H9 (cell line): ENCODE data around the gene PRUNE1. TPM values are rescaled to one million over a fixed set of nuclear protein-coding genes. Genes with fewer than 3 reads are reported as not detected.

Source experiments
- DNase-seq: peaks from one replicate; pipeline ENCODE4 v3.0.0-alpha.2; 2017
- H2AFZ ChIP-seq: one replicate; pipeline ENCODE4 v1.6.1; 2013; ENCODE audit warnings: mild to moderate bottlenecking, low read length, control low read depth, moderate library complexity
- H2AK5ac ChIP-seq: 2 replicates; pipeline ENCODE4 v1.6.1; 2013; ENCODE audit warnings: low read length, control low read depth, mixed read lengths; ENCODE audit not compliant: insufficient read length
- H2BK120ac ChIP-seq: one replicate; pipeline ENCODE4 v1.6.1; 2013; ENCODE audit warnings: low read depth, mild to moderate bottlenecking, low read length, control low read depth, inconsistent platforms; ENCODE audit not compliant: poor library complexity, severe bottlenecking
- H2BK12ac ChIP-seq: 2 replicates; pipeline ENCODE4 v1.6.1; 2013; ENCODE audit warnings: low read length, control low read depth, mixed read lengths, low read depth; ENCODE audit not compliant: insufficient read length
- H2BK15ac ChIP-seq: 2 replicates; pipeline ENCODE4 v1.6.1; 2013; ENCODE audit warnings: low read depth, low read length, control low read depth
- H2BK20ac ChIP-seq: one replicate; pipeline ENCODE4 v1.6.1; 2013; ENCODE audit warnings: low read depth, mild to moderate bottlenecking, low read length, control low read depth, inconsistent platforms; ENCODE audit not compliant: poor library complexity, severe bottlenecking
- H2BK5ac ChIP-seq: 2 replicates; pipeline ENCODE4 v1.6.1; 2013; ENCODE audit warnings: low read length, control low read depth, mixed read lengths; ENCODE audit not compliant: insufficient read length
- H3K14ac ChIP-seq: 2 replicates; pipeline ENCODE4 v1.6.1; 2013; ENCODE audit warnings: low read length, control low read depth; ENCODE audit not compliant: insufficient read depth
- H3K18ac ChIP-seq: 2 replicates; pipeline ENCODE4 v1.6.1; 2013; ENCODE audit warnings: low read depth, mild to moderate bottlenecking, mixed read lengths, low read length, control low read depth; ENCODE audit not compliant: insufficient read length
- H3K23ac ChIP-seq: 2 replicates; pipeline ENCODE4 v1.6.1; 2013; ENCODE audit warnings: low read length, control low read depth, mixed read lengths, low read depth; ENCODE audit not compliant: insufficient read length
- H3K23me2 ChIP-seq: 2 replicates; pipeline ENCODE4 v1.6.1; 2013; ENCODE audit warnings: low read depth, mild to moderate bottlenecking, mixed read lengths, low read length, control low read depth; ENCODE audit not compliant: insufficient read length, poor library complexity, severe bottlenecking
- H3K27ac ChIP-seq: 2 replicates; pipeline ENCODE4 v1.5.1; 2013; ENCODE audit warnings: low read length, control low read depth, mixed read lengths, low read depth; ENCODE audit not compliant: insufficient read length
- H3K27me3 ChIP-seq: 2 replicates; pipeline ENCODE4 v1.6.1; 2013; ENCODE audit warnings: low read length, control low read depth, inconsistent platforms; ENCODE audit not compliant: insufficient read depth
- H3K4ac ChIP-seq: 2 replicates; pipeline ENCODE4 v1.6.1; 2013; ENCODE audit warnings: low read depth, mild to moderate bottlenecking, control low read depth, inconsistent platforms, low read length, moderate library complexity
- H3K4me1 ChIP-seq: 2 replicates; pipeline ENCODE4 v1.6.1; 2013; ENCODE audit warnings: low read length, control low read depth, inconsistent platforms; ENCODE audit not compliant: insufficient read depth
- H3K4me2 ChIP-seq: 2 replicates; pipeline ENCODE4 v1.6.1; 2013; ENCODE audit warnings: low read length, control low read depth, mixed read lengths; ENCODE audit not compliant: insufficient read length, insufficient read depth
- H3K56ac ChIP-seq: 2 replicates; pipeline ENCODE4 v1.6.1; 2013; ENCODE audit warnings: low read depth, mild to moderate bottlenecking, mixed read lengths, low read length, control low read depth; ENCODE audit not compliant: insufficient read length
- H3K79me1 ChIP-seq: 2 replicates; pipeline ENCODE4 v1.6.1; 2013; ENCODE audit warnings: low read depth, mild to moderate bottlenecking, moderate library complexity, low read length, control low read depth, inconsistent platforms; ENCODE audit not compliant: insufficient read depth, poor library complexity, severe bottlenecking
- H3K79me2 ChIP-seq: 2 replicates; pipeline ENCODE4 v1.6.1; 2013; ENCODE audit warnings: low read length, control low read depth, inconsistent platforms; ENCODE audit not compliant: insufficient read depth
- H3K9ac ChIP-seq: 2 replicates; pipeline ENCODE4 v1.6.1; 2013; ENCODE audit warnings: low read length, control low read depth, mixed read lengths; ENCODE audit not compliant: insufficient read length; ENCODE audit errors: extremely low read depth
- H3K9me3 ChIP-seq: one replicate; pipeline ENCODE4 v1.6.1; 2013; ENCODE audit warnings: low read depth, low read length, inconsistent platforms; ENCODE audit not compliant: control insufficient read depth
- H3T11ph ChIP-seq: one replicate; pipeline ENCODE4 v1.6.1; 2013; ENCODE audit warnings: mild to moderate bottlenecking, low read length, control low read depth, inconsistent platforms
- H4K20me1 ChIP-seq: one replicate; pipeline ENCODE4 v1.6.1; 2013; ENCODE audit not compliant: control insufficient read depth, insufficient read length, insufficient read depth
- H4K5ac ChIP-seq: 2 replicates; pipeline ENCODE4 v1.6.1; 2013; ENCODE audit warnings: low read depth, mild to moderate bottlenecking, mixed read lengths, low read length, control low read depth; ENCODE audit not compliant: insufficient read length
- H4K8ac ChIP-seq: replicated peaks from 2 replicates; pipeline ENCODE4 v1.6.1; 2013; ENCODE audit warnings: low read length, control low read depth, mixed read lengths, low read depth; ENCODE audit not compliant: insufficient read length
- H4K91ac ChIP-seq: 2 replicates; pipeline ENCODE4 v1.6.1; 2013; ENCODE audit warnings: low read depth, mild to moderate bottlenecking, moderate library complexity, mixed read lengths, low read length, control low read depth; ENCODE audit not compliant: insufficient read length
- H3K27ac Mint-ChIP-seq, 3 experiments: 2 replicates in 2 of 3; 3 replicates in 1 of 3; pipeline ENCODE4 v1.8.0; 2020 to 2021; ENCODE audit warnings: mixed read lengths in 3 of 3, mild to moderate bottlenecking in 1 of 3, moderate library complexity in 1 of 3
- H3K27me3 Mint-ChIP-seq: 2 replicates; pipeline ENCODE4 v1.8.0; 2021; ENCODE audit warnings: low read depth, mild to moderate bottlenecking, moderate library complexity, mixed read lengths
- H3K36me3 Mint-ChIP-seq, 3 experiments: 2 replicates in 2 of 3; 3 replicates in 1 of 3; pipeline ENCODE4 v1.8.0; 2020 to 2021; ENCODE audit warnings: low read depth in 3 of 3, mixed read lengths in 3 of 3; ENCODE audit not compliant: insufficient read depth in 1 of 3
- H3K4me1 Mint-ChIP-seq, 2 experiments: 2 replicates each; pipeline ENCODE4 v1.8.0; 2020; ENCODE audit warnings: mixed read lengths in 2 of 2
- H3K4me3 Mint-ChIP-seq, 2 experiments: 2 replicates in 1 of 2; 3 replicates in 1 of 2; pipeline ENCODE4 v1.8.0; 2020 to 2021; ENCODE audit warnings: mild to moderate bottlenecking in 2 of 2, mixed read lengths in 2 of 2, moderate library complexity in 1 of 2
- H3K9me3 Mint-ChIP-seq, 2 experiments: 2 replicates in 1 of 2; 3 replicates in 1 of 2; pipeline ENCODE4 v1.8.0; 2020; ENCODE audit warnings: mild to moderate bottlenecking in 2 of 2, mixed read lengths in 2 of 2, moderate library complexity in 1 of 2
- WGBS: extraction: QIAGEN DNeasy Blood & Tissue Kit; methylation state at CpG from one replicate; pipeline ENCODE4 v1.1.7; 2013; ENCODE audit warnings: missing lambda C conversion rate, low lambda C conversion rate, mixed read lengths; ENCODE audit not compliant: insufficient read length; ENCODE audit errors: extremely low coverage; 5-methylcytosine and 5-hydroxymethylcytosine counted together
- total RNA-seq: library from RNA; stranded (reverse); gene quantifications from 2 replicates; pipeline ENCODE4 v1.2.1, GENCODE V29; 2021
- TF ChIP-seq, protein P1 (sequence below): fragments of 200-600 bp; sonication (generic); conservative IDR thresholded peaks from 3 replicates; pipeline ENCODE4 v1.8.0; 2021; ENCODE audit warnings: antibody characterized with exemption, mild to moderate bottlenecking

PRUNE1 gene
- total RNA-seq, 1 experiment from 2014 or later: 22.3 TPM

GRCh38 chr1:151012684-151013471 is 4.6 kb downstream of the PRUNE1 start:
- H3K79me1 ChIP-seq: no peaks in the 10 kb centered on the region
- no peak overlapping the region for H3K9ac ChIP-seq
- H3K56ac ChIP-seq: no peak overlapping the region
- no peak overlapping the region for H2BK120ac ChIP-seq
- H2BK15ac ChIP-seq: no peak overlapping the region
- H4K5ac ChIP-seq: no peak overlapping the region
- no peak overlapping the region for H3K4me2 ChIP-seq
- peaks cover 9% of the 10 kb centered on the region for H3K23me2 ChIP-seq
- no peak overlapping the region for H2AFZ ChIP-seq
- Mint-ChIP-seq H3K36me3 (peaks cover 0 to 2% (median 0%) of the 10 kb centered on the region in 3 experiments; a peak in 1 of 7 replicates), H3K27me3 (no peaks in the 10 kb centered on the region), H3K4me1 (peaks cover 9 to 12% of the 10 kb centered on the region in 2 experiments), H3K9me3 (no peaks in the 10 kb centered on the region; a peak in 2 of 5 replicates), H3K27ac (no peak overlapping the region), H3K4me3 (no peak overlapping the region)
- no peak overlapping the region for H3K4ac ChIP-seq
- no peak overlapping the region for H3K14ac ChIP-seq
- no peak overlapping the region for H2BK12ac ChIP-seq
- H2AK5ac ChIP-seq: no peak overlapping the region
- H4K8ac ChIP-seq: no peak overlapping the region
- no peak overlapping the region for H3K27ac ChIP-seq
- H3T11ph ChIP-seq: no peak overlapping the region
- H3K79me2 ChIP-seq: no peaks in the 10 kb centered on the region; the same call in 1 of the 2 replicates
- no peak overlapping the region for H3K18ac ChIP-seq
- no peak overlapping the region for H2BK5ac ChIP-seq
- H3K9me3 ChIP-seq: no peaks in the 10 kb centered on the region
- H3K23ac ChIP-seq: no peak overlapping the region
- no peak overlapping the region for H2BK20ac ChIP-seq
- TF ChIP-seq, protein P1, sequence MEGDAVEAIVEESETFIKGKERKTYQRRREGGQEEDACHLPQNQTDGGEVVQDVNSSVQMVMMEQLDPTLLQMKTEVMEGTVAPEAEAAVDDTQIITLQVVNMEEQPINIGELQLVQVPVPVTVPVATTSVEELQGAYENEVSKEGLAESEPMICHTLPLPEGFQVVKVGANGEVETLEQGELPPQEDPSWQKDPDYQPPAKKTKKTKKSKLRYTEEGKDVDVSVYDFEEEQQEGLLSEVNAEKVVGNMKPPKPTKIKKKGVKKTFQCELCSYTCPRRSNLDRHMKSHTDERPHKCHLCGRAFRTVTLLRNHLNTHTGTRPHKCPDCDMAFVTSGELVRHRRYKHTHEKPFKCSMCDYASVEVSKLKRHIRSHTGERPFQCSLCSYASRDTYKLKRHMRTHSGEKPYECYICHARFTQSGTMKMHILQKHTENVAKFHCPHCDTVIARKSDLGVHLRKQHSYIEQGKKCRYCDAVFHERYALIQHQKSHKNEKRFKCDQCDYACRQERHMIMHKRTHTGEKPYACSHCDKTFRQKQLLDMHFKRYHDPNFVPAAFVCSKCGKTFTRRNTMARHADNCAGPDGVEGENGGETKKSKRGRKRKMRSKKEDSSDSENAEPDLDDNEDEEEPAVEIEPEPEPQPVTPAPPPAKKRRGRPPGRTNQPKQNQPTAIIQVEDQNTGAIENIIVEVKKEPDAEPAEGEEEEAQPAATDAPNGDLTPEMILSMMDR: no peak
- no peak overlapping the region for H4K91ac ChIP-seq
- H3K27me3 ChIP-seq: no peaks in the 10 kb centered on the region
- H4K20me1 ChIP-seq: no peaks in the 10 kb centered on the region
- H3K4me1 ChIP-seq: peaks cover 1% of the 10 kb centered on the region; the same call in 1 of the 2 replicates
- WGBS: no CpG with 5 or more reads among the region's 14 CpGs
- no peak for DNase-seq
